Measurements from ENCODE around the gene HCAR3.

HCAR3 gene

DNA sequence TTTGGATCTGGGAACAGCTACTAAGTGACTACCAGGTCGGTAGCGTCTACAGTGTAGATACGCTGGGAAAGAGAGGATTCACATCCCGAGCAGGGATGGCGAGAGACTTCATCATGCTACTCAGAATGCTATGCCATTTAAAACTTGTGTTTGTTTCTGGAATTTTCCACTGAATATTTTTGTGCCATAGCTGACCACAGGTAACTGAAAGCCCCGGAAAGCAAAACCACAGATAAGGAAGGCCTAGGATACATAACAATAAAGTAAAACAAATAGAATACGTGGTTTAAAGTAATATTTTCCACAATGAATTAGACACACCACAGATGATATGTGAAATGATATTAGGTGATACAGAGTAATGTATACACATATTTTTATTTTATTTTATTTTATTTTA is 22.0 kb upstream of the HCAR3 start (continued):
- TF ChIP-seq, protein P1, sequence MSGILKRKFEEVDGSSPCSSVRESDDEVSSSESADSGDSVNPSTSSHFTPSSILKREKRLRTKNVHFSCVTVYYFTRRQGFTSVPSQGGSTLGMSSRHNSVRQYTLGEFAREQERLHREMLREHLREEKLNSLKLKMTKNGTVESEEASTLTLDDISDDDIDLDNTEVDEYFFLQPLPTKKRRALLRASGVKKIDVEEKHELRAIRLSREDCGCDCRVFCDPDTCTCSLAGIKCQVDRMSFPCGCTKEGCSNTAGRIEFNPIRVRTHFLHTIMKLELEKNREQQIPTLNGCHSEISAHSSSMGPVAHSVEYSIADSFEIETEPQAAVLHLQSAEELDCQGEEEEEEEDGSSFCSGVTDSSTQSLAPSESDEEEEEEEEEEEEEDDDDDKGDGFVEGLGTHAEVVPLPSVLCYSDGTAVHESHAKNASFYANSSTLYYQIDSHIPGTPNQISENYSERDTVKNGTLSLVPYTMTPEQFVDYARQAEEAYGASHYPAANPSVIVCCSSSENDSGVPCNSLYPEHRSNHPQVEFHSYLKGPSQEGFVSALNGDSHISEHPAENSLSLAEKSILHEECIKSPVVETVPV (CRISPR knock-in tag; IDR thresholded peaks at IDR 0.05) = no peak
- TF ChIP-seq CSDC2 (CRISPR knock-in tag; IDR thresholded peaks at IDR 0.05) = no peak

- ATAC-seq = no peak
- TF ChIP-seq ZFP30 (CRISPR knock-in tag; IDR thresholded peaks at IDR 0.05) (no peak), TCF4 (CRISPR knock-in tag; IDR thresholded peaks at IDR 0.05; ENCODE audit: borderline replicate concordance) (no peak), SNAI2 (CRISPR knock-in tag; IDR thresholded peaks at IDR 0.05) (no peak), ARNTL (CRISPR knock-in tag; IDR thresholded peaks at IDR 0.05; ENCODE audit: borderline replicate concordance, low read depth) (no peak), CREB5 (CRISPR knock-in tag; IDR thresholded peaks at IDR 0.05; ENCODE audit: low read depth) (no peak), GLIS3 (CRISPR knock-in tag; IDR thresholded peaks at IDR 0.05) (no peak), ZC3H10 (CRISPR knock-in tag; IDR thresholded peaks at IDR 0.05) (no peak), BACH2 (CRISPR knock-in tag; IDR thresholded peaks at IDR 0.05; ENCODE audit: borderline replicate concordance) (no peak), PATZ1 (CRISPR knock-in tag; IDR thresholded peaks at IDR 0.05; ENCODE audit: borderline replicate concordance) (no peak)
- TF ChIP-seq, protein P2, sequence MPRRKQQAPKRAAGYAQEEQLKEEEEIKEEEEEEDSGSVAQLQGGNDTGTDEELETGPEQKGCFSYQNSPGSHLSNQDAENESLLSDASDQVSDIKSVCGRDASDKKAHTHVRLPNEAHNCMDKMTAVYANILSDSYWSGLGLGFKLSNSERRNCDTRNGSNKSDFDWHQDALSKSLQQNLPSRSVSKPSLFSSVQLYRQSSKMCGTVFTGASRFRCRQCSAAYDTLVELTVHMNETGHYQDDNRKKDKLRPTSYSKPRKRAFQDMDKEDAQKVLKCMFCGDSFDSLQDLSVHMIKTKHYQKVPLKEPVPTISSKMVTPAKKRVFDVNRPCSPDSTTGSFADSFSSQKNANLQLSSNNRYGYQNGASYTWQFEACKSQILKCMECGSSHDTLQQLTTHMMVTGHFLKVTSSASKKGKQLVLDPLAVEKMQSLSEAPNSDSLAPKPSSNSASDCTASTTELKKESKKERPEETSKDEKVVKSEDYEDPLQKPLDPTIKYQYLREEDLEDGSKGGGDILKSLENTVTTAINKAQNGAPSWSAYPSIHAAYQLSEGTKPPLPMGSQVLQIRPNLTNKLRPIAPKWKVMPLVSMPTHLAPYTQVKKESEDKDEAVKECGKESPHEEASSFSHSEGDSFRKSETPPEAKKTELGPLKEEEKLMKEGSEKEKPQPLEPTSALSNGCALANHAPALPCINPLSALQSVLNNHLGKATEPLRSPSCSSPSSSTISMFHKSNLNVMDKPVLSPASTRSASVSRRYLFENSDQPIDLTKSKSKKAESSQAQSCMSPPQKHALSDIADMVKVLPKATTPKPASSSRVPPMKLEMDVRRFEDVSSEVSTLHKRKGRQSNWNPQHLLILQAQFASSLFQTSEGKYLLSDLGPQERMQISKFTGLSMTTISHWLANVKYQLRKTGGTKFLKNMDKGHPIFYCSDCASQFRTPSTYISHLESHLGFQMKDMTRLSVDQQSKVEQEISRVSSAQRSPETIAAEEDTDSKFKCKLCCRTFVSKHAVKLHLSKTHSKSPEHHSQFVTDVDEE (CRISPR knock-in tag; IDR thresholded peaks at IDR 0.05) = no peak
Measured at GRCh38 chr12:122732611-122733010, 16.0 kb upstream of the HCAR3 start.

DNA sequence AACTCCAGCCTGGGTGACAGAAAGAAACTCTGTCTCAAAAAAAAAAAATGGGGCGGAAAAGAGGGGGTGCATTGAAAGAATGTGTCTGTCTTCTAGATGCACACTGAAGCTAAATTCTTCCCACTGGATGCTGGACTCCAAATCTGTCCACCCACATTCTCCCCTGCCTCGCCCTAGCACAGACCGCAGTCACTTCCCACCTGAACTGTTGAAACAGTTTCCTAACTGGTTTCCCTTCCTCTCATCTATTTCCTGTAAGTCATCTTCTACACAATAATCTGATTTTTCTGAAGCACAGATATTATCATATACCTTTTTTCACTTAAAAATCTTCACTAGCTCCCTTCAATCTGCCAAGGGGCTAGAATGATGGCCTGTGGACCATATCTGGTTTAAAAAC is 15.6 kb upstream of the HCAR3 start:
- ATAC-seq = no peak
- TF ChIP-seq OSR1 (CRISPR knock-in tag; IDR thresholded peaks at IDR 0.05) (no peak), GLIS3 (CRISPR knock-in tag; IDR thresholded peaks at IDR 0.05) (no peak), BACH2 (CRISPR knock-in tag; IDR thresholded peaks at IDR 0.05; ENCODE audit: borderline replicate concordance) (no peak), CSDC2 (CRISPR knock-in tag; IDR thresholded peaks at IDR 0.05) (no peak), ISL1 (CRISPR knock-in tag; IDR thresholded peaks at IDR 0.05) (no peak), CREB5 (CRISPR knock-in tag; IDR thresholded peaks at IDR 0.05; ENCODE audit: low read depth) (no peak), TOX (CRISPR knock-in tag; IDR thresholded peaks at IDR 0.05; ENCODE audit: borderline replicate concordance) (no peak), ZFP3 (CRISPR knock-in tag; IDR thresholded peaks at IDR 0.05) (no peak), ARNTL (CRISPR knock-in tag; IDR thresholded peaks at IDR 0.05; ENCODE audit: borderline replicate concordance, low read depth) (no peak), RARB (CRISPR knock-in tag; IDR thresholded peaks at IDR 0.05) (no peak), PATZ1 (CRISPR knock-in tag; IDR thresholded peaks at IDR 0.05; ENCODE audit: borderline replicate concordance) (no peak), ZNF565 (CRISPR knock-in tag; conservative IDR thresholded peaks at IDR 0.05; ENCODE audit: low read depth) (no peak), ZC3H10 (CRISPR knock-in tag; IDR thresholded peaks at IDR 0.05) (no peak)

All from SK-N-SH treated with all-trans-retinoic acid at 6 μM for 48 hours (cell line).